ENCODE measurements around the gene OTOP1.
"Not testable (repeated sequence)": the region's sequence is repeated elsewhere in the genome, so short reads cannot be mapped to it uniquely, and the experiment has no call there.

The OTOP1 gene

GRCh38 chr4:4160956-4161665, 65.6 kb downstream of the OTOP1 start:
- DNase-seq: not testable (repeated sequence)

GRCh38 chr4:4145622-4146021, 81.1 kb downstream of the OTOP1 start:
- not testable (repeated sequence) for DNase-seq

GRCh38 chr4:4143376-4143775, 83.4 kb downstream of the OTOP1 start:
- DNase-seq: not testable (repeated sequence)

GRCh38 chr4:4142679-4143078, 84.0 kb downstream of the OTOP1 start:
- not testable (repeated sequence) for DNase-seq

- not testable (repeated sequence) for DNase-seq
Measured at GRCh38 chr4:4141186-4141585, 85.5 kb downstream of the OTOP1 start.

Measured in NCI-H2107 (cell line).